Measurements from ENCODE around the gene GATD1.
"Not testable (repeated sequence)": the region's sequence is repeated elsewhere in the genome, so short reads cannot be mapped to it uniquely, and the experiment has no call there.

Gene GATD1

GRCh38 chr11:763073-763463, 14.2 kb downstream of the GATD1 start:
- DNase-seq (ENCODE audit: low read depth): no peak

GRCh38 chr11:762421-763072, 14.7 kb downstream of the GATD1 start:
- DNase-seq (ENCODE audit: low read depth): peak; percentile 90

DNA sequence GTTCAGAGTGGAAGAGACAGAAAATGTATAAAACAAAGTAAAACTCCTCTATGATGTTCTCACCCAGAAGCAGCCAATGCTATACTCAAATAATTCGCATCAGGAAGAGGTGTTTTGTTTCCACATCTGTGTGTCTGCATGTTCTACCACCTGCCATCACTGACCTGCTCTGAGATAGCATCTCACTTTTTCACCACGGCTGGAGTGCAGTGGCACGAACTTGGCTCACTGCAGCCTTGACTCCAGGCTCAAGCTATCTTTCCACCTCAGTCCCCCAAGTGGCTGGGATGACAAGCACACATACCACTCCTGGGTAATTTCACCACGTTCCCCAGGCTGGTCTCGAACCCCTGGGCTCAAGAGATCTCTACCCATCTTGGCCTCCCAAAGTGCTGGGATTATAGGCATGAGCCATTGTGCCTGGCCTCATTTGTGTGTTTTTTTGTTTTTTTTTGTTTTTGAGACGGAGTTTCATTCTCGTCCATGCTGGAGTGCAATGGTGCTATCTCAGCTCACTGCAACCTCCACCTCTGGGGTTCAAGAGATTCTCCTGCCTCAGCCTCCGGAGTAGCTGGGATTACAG, 15.7 kb downstream of the GATD1 start:
- no peak for DNase-seq (ENCODE audit: low read depth)

GRCh38 chr11:760236-760635, 17.1 kb downstream of the GATD1 start:
- no peak for DNase-seq (ENCODE audit: low read depth)

DNA sequence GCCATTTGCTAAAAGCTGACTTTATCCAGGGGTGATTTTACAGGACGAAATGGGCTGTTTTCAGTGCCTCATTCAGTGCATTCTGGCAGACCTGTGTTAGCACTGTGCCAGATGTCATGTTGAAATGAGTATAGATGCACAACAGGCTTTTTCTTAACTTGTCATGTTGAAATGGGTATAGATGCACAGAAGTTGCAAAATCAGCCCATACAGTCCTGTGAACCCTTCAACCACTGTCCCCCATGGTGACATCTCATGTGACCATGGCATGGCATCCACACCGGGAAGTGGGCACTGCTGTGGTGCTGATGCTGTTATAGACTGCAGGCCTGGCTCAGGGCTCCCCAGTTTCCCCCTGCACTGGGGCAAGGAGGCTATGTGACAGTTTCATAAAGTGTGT, 27.6 kb downstream of the GATD1 start:
- no peak for DNase-seq (ENCODE audit: low read depth)

DNA sequence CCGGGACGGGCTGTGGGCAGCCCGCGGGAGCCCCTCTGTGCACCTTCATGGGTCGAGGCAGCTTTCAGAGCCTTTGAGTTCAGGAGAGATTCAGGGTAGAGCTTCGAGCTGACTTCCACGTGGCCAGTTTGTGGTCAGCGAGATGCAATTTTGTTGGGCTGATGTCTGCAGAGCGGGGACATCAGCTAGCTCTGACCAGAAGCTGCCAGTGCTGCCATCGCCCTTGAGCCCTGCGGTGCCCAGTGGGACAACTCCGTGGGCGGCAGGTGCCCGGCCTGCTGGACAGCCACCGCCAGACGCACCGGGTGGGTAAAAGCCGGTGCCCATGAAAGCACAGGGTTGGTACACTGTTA, 29.3 kb downstream of the GATD1 start:
- peak; percentile 31 for DNase-seq (ENCODE audit: low read depth)

- peak; percentile 69 for DNase-seq (ENCODE audit: low read depth)
Observed at GRCh38 chr11:747158-748006, 29.9 kb downstream of the GATD1 start, which contains the start of gene TALDO1. TALDO1 (plus strand) TSS chr11:747464; CDS start chr11:747482, 18 bp downstream.

DNA sequence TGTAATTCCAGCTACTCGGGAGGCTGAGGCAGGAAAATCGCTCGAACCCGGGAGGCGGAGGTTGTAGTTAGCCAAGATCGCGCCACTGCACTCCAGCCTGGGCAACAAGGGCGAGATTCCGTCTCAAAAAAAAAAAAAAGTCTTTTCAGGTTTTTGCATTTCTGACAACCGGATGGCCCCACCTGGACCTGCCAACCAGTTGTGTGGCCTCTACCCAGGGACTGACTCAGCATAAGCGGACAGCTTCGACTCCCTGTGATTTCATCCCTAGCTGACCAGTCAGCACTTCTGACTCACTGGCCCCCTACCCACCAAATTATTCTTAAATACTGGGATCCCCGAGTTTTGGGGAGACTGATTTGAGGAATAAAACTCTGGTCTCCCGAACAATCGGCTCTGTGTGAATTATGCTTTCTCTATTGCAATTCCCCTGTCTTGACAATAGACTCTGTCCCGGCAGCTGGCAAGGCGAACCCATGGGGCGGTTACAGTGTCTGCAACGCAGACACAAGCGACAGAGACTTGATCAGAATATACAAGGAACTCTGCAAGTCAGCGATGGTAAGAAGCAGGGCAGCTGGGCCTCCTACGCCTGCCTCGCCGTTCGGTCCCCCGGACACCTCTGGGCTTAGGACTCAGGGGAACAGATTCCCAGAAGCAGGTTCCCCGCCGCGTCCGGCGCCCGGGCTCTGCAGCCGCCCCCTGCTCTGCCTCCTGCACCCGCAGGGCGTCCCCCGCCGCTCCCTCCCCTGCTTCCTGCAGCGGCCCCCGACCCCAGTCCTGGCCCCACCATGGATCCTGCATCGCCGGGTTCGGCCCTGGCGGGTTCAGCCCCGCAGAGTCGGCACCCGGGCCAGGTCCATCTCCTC, 30.8 kb downstream of the GATD1 start:
- DNase-seq (ENCODE audit: low read depth): no peak

- no peak for DNase-seq (ENCODE audit: low read depth)
Observed at GRCh38 chr11:745428-745827, 31.9 kb downstream of the GATD1 start.

DNA sequence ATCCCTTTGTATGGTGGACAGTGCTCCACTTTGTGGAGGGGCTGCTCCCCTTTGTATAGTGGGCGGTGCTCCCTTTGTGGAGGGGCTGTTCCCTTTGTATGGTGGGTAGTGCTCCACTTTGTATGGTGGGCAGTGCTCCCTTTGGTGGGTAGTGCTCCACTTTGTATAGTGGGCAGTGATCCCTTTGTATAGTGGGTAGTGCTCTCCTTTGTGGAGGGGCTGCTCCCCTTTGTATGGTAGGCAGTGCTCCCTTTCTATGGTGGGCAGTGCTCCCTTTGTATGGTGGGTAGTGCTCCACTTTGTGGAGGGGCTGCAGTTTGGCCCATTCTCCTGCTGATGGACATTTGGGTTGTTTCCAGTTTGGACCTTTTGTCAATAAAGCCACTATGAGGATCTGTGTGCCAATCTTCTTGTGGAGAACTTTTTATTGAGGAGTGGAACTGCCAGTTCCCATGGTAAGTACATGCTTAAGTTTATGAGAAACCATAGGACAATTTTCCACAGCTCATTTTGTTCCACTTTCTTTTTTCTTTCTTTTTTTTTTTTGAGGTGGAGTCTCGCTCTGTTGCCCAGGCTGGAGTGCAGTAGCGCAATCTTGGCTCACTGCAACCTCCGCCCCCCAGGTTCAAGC, 34.6 kb downstream of the GATD1 start:
- no peak for DNase-seq (ENCODE audit: low read depth)

DNA sequence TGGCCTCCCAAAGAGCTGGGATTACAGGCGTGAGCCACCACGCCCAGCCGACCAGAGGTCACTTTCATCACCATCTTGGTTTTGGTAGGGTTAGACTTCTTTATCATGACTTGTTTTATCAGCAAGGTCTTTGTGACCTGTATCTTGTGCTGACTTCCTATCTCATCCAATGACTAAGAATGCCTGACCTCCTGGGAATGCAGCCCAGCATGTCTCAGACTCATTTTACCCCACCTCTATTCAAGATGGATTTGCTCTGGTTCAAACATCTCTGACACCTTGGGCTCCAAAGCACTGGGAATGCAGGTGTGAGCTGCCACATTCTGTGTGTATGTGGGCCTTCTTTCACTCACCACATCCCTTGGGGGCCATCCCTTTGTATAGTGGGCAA, 35.1 kb downstream of the GATD1 start:
- DNase-seq (ENCODE audit: low read depth): no peak

GRCh38 chr11:737899-738298, 39.4 kb downstream of the GATD1 start:
- not testable (repeated sequence) for DNase-seq (ENCODE audit: low read depth)

- no peak for DNase-seq (ENCODE audit: low read depth)
Observed at GRCh38 chr11:737366-737765, 39.9 kb downstream of the GATD1 start.

GRCh38 chr11:734541-734940, 42.7 kb downstream of the GATD1 start:
- not testable (repeated sequence) for DNase-seq (ENCODE audit: low read depth)

DNA sequence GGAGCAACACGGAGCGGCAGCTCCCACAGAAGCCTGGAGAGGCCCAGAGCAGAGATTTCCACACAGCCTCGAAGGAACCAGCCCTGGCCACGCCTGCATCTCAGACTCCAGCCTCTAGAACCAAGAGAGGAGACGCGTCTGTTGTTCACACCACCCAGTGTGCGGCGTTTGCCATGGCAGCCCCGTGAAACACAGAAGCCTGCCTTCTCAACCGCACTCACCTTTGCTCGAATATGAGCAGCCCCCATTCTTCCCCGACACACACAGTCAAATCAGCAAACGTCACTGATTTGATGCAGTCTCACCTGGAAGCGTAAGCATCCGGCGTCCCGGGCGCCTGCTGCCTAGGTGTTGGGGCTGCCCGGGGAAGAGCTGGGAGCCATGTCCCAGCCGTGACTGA, 44.2 kb downstream of the GATD1 start:
- DNase-seq (ENCODE audit: low read depth): no peak

- no peak for DNase-seq (ENCODE audit: low read depth)
Observed at GRCh38 chr11:729492-730074, 47.7 kb downstream of the GATD1 start.

GRCh38 chr11:728901-729491, 48.3 kb downstream of the GATD1 start:
- no peak for DNase-seq (ENCODE audit: low read depth)

- DNase-seq (ENCODE audit: low read depth): peak; percentile 72
Observed at GRCh38 chr11:727859-728748, 49.2 kb downstream of the GATD1 start.

DNA sequence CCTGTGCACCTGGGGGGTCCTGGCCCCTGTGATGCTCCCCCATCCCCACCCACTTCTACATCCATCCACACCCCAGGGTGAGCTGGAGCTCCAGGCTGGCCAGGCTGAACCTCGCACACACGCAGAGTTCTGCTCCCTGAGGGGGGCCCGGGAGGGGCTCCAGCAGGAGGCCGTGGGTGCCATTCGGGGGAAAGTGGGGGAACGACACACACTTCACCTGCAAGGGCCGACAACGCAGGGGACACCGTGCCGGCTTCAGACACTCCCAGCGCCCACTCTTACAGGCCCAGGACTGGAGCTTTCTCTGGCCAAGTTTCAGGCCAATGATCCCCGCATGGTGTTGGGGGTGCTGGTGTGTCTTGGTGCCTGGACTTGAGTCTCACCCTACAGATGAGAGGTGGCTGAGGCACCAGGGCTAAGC, 50.0 kb downstream of the GATD1 start:
- DNase-seq (ENCODE audit: low read depth): no peak
